ENCODE data around the gene AOAH.
"Not testable (repeated sequence)": the region's sequence is repeated elsewhere in the genome, so short reads cannot be mapped to it uniquely, and the experiment has no call there.

Gene AOAH

GRCh38 chr7:36469236-36469635, 255.1 kb downstream of the AOAH start:
- no peak for DNase-seq (ENCODE audit: low read depth in 2 of 2)

- no peak for DNase-seq (ENCODE audit: low read depth in 2 of 2)
Measured at GRCh38 chr7:36468370-36469101, 255.8 kb downstream of the AOAH start.

GRCh38 chr7:36466001-36466400, 258.3 kb downstream of the AOAH start:
- DNase-seq (ENCODE audit: low read depth in 2 of 2), result not testable (repeated sequence)

- no peak for DNase-seq (ENCODE audit: low read depth in 2 of 2)
Measured at GRCh38 chr7:36464271-36464670, 260.0 kb downstream of the AOAH start.
